CD4-positive, alpha-beta memory T cell (primary cell): ENCODE measurements around the gene ARL8B. TPM values are rescaled to one million over a fixed set of nuclear protein-coding genes. Genes with fewer than 3 reads are reported as not detected.
A peak's percentile ranks its signal among the peaks of the same experiment; 100 is the strongest.

Experiments used
- CTCF ChIA-PET: fragments of 350-600 bp; sonication (Branson Sonifier 250); formaldehyde crosslinking; loops from one replicate; lab custom pipeline; 2021; ENCODE audit warnings: inconsistent platforms; ENCODE audit not compliant: partially characterized antibody; lab: Charles Lee
- POLR2A ChIA-PET: fragments of 350-600 bp; sonication (Branson Sonifier 250); formaldehyde crosslinking; loops from one replicate; lab custom pipeline; 2021; ENCODE audit not compliant: partially characterized antibody; lab: Charles Lee
- DNase-seq, 5 donors: peaks; one replicate each; pipeline versions ENCODE4 v3.0.0 to v3.0.0-alpha.2; 2020 to 2022; ENCODE audit warnings: mixed read lengths in 1 of 5
- H3K27ac ChIP-seq: one replicate; pipeline ENCODE4 v1.7.0; 2013; ENCODE audit warnings: low read depth, low read length
- H3K27me3 ChIP-seq: 2 replicates; pipeline ENCODE4 v1.7.0; 2013; ENCODE audit warnings: mild to moderate bottlenecking, low read length, moderate library complexity; ENCODE audit not compliant: insufficient read depth
- H3K36me3 ChIP-seq: 2 replicates; pipeline ENCODE4 v1.7.0; 2013; ENCODE audit warnings: mild to moderate bottlenecking, low read length, moderate library complexity; ENCODE audit not compliant: insufficient read depth
- H3K4me1 ChIP-seq: 2 replicates; pipeline ENCODE4 v1.7.0; 2013; ENCODE audit warnings: mild to moderate bottlenecking, low read length, moderate library complexity; ENCODE audit not compliant: insufficient read depth
- H3K4me3 ChIP-seq, 2 donors: one replicate each; pipeline ENCODE4 v1.7.0; 2013; ENCODE audit warnings: low read length in 2 of 2, mild to moderate bottlenecking in 1 of 2
- H3K9me3 ChIP-seq, 2 donors: one replicate each; pipeline ENCODE4 v1.7.0; 2013; ENCODE audit warnings: low read length in 2 of 2, control low read depth in 1 of 2; ENCODE audit not compliant: control insufficient read depth in 1 of 2
- H3K27ac Mint-ChIP-seq, 7 donors: one replicate each; pipeline ENCODE4 v1.8.0; 2020 to 2021; ENCODE audit warnings: mixed read lengths in 7 of 7, mild to moderate bottlenecking in 6 of 7, inconsistent platforms in 3 of 7, moderate library complexity in 3 of 7
- H3K27me3 Mint-ChIP-seq, 2 donors: one replicate each; pipeline ENCODE4 v1.8.0; 2020 to 2021; ENCODE audit warnings: mixed read lengths in 2 of 2
- H3K36me3 Mint-ChIP-seq, 2 donors: one replicate each; pipeline ENCODE4 v1.8.0; 2020 to 2021; ENCODE audit warnings: mixed read lengths in 2 of 2, inconsistent platforms in 1 of 2, mild to moderate bottlenecking in 1 of 2
- H3K4me1 Mint-ChIP-seq, 4 donors: one replicate each; pipeline ENCODE4 v1.8.0; 2020 to 2021; ENCODE audit warnings: mixed read lengths in 4 of 4, mild to moderate bottlenecking in 1 of 4
- H3K4me3 Mint-ChIP-seq, 8 donors: one replicate each; pipeline ENCODE4 v1.8.0; 2020 to 2021; ENCODE audit warnings: mixed read lengths in 8 of 8, mild to moderate bottlenecking in 7 of 8, moderate library complexity in 6 of 8, inconsistent platforms in 3 of 8
- H3K9me3 Mint-ChIP-seq, 8 donors: one replicate each; pipeline ENCODE4 v1.8.0; 2020 to 2021; ENCODE audit warnings: mixed read lengths in 8 of 8, mild to moderate bottlenecking in 5 of 8, inconsistent platforms in 3 of 8, moderate library complexity in 1 of 8
- intact Hi-C: fragments of 100-400 bp; cut with micrococcal nuclease; formaldehyde crosslinking; loops from one replicate; pipeline ENCODE4 v1.15.1; 2023
- polyA plus RNA-seq, 2 donors: library from polyadenylated mRNA; unstranded; fragments of 300-500 nt; fragmentation: Illumina TruSeq; gene quantifications; one replicate each; pipeline ENCODE4 v1.2.3, GENCODE V29; 2021
- total RNA-seq, 2 experiments: library from RNA; stranded (reverse); gene quantifications; one replicate each; pipeline ENCODE4 v1.2.3, GENCODE V29; 2021

The ARL8B gene
- total and polyA plus RNA-seq, 4 experiments from 2014 or later, result 46.1 to 60.9 (median 58.0) TPM

GRCh38 chr3:5153074-5153473 is 31.0 kb downstream of the ARL8B start:
- Mint-ChIP-seq H3K4me1 (peaks cover 47 to 90% (median 73%) of the 10 kb centered on the region in 4 donors), H3K4me3 (peak overlapping the region in 1 of 8 donors; percentile 19), H3K9me3 (no peaks in the 10 kb centered on the region), H3K27ac (peak overlapping the region in 2 of 7 donors; percentile 18 to 26), H3K36me3 (peaks cover 18 to 36% of the 10 kb centered on the region in 2 donors), H3K27me3 (no peaks in the 10 kb centered on the region)
- CTCF ChIA-PET, result interaction anchor here (1.5 kb wide), 1 partner anchor 8 kb away, joined by 3 read pairs; no protein-coding TSS in a partner anchor
- Histone ChIP-seq H3K4me3 (no peak overlapping the region), H3K27ac (no peak overlapping the region), H3K36me3 (no peaks in the 10 kb centered on the region), H3K4me1 (peaks cover 22% of the 10 kb centered on the region), H3K9me3 (no peaks in the 10 kb centered on the region), H3K27me3 (no peaks in the 10 kb centered on the region)
- POLR2A ChIA-PET, result no interaction called here
- intact Hi-C loops, result no loop called here
- no peak for DNase-seq

GRCh38 chr3:5155241-5155640 is 33.1 kb downstream of the ARL8B start:
- H3K4me3 Mint-ChIP-seq, result peak overlapping the region in 1 of 8 donors; percentile 27
- H3K9me3 Mint-ChIP-seq, result no peaks in the 10 kb centered on the region
- Histone ChIP-seq H3K4me3 (no peak overlapping the region), H3K27me3 (no peaks in the 10 kb centered on the region), H3K27ac (no peak overlapping the region), H3K9me3 (no peaks in the 10 kb centered on the region), H3K36me3 (no peaks in the 10 kb centered on the region), H3K4me1 (peaks cover 17% of the 10 kb centered on the region)
- intact Hi-C loops, result no loop called here
- H3K36me3 Mint-ChIP-seq, result peaks cover 5 to 25% of the 10 kb centered on the region in 2 donors
- no peaks in the 10 kb centered on the region for H3K27me3 Mint-ChIP-seq
- DNase-seq, result no peak
- H3K4me1 Mint-ChIP-seq, result peaks cover 41 to 81% (median 62%) of the 10 kb centered on the region in 4 donors
- ChIA-PET CTCF (interaction anchor here (1.3 kb wide), 1 partner anchor 10 kb away, joined by 3 read pairs; no protein-coding TSS in a partner anchor), POLR2A (no interaction called here)
- H3K27ac Mint-ChIP-seq, result peak overlapping the region in 2 of 7 donors; percentile 18 to 86

DNA sequence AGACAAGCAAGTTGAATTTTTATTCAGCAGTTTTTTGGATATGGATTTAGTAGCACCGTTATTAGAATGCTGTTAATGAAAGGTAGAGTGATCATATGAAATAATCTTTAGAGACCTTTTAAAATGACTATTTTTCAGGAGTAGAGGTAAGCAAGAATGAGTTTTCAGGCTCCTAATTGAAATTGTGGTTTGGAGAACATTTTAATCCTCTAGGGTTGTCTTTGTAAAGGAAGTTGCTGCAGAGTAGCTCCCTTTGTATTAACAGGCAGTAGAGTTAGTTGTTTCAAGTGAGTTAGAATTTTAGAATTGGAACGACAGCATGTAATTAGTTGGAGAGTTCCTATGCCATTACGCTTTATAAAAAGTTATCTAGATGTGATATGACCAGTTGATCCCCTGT is 38.2 kb downstream of the ARL8B start:
- peaks cover 50 to 82% (median 70%) of the 10 kb centered on the region in 4 donors for H3K4me1 Mint-ChIP-seq
- peaks cover 0 to 4% of the 10 kb centered on the region in 2 donors for H3K36me3 Mint-ChIP-seq
- no peaks in the 10 kb centered on the region for H3K9me3 Mint-ChIP-seq
- H3K27me3 Mint-ChIP-seq, result no peaks in the 10 kb centered on the region
- Histone ChIP-seq H3K27me3 (no peaks in the 10 kb centered on the region), H3K36me3 (no peaks in the 10 kb centered on the region), H3K4me1 (peaks cover 29% of the 10 kb centered on the region), H3K27ac (no peak overlapping the region), H3K9me3 (no peaks in the 10 kb centered on the region), H3K4me3 (no peak overlapping the region)
- H3K4me3 Mint-ChIP-seq, result peak overlapping the region in 4 of 8 donors; percentile 4 to 26 (median 10)
- CTCF ChIA-PET, result no interaction called here
- intact Hi-C loops, result no loop called here
- no peak for DNase-seq
- peak overlapping the region in 5 of 7 donors; percentile 3 to 73 (median 32) for H3K27ac Mint-ChIP-seq
- POLR2A ChIA-PET, result no interaction called here

GRCh38 chr3:5160940-5161858 is 39.1 kb downstream of the ARL8B start:
- peaks cover 29% of the 10 kb centered on the region for H3K4me1 ChIP-seq
- intact Hi-C loops, result no loop called here
- H3K27me3 ChIP-seq, result no peaks in the 10 kb centered on the region
- peaks cover 49 to 79% (median 67%) of the 10 kb centered on the region in 4 donors for H3K4me1 Mint-ChIP-seq
- POLR2A ChIA-PET, result interaction anchor here (1.3 kb wide), 1 partner anchor 28 kb away, joined by 5 read pairs; no protein-coding TSS in a partner anchor
- no peak overlapping the region for H3K27ac ChIP-seq
- DNase-seq, result no peak
- H3K36me3 Mint-ChIP-seq, result peaks cover 3 to 4% of the 10 kb centered on the region in 2 donors
- H3K4me3 ChIP-seq, result no peak overlapping the region
- peak overlapping the region in 5 of 8 donors; percentile 11 to 71 (median 31) for H3K4me3 Mint-ChIP-seq
- CTCF ChIA-PET, result interaction anchor here (1.2 to 1.7 kb wide), 2 partner anchors 8 to 26 kb away, joined by 3 to 4 read pairs; no protein-coding TSS in a partner anchor
- H3K9me3 Mint-ChIP-seq, result no peaks in the 10 kb centered on the region
- H3K9me3 ChIP-seq, result no peaks in the 10 kb centered on the region
- H3K36me3 ChIP-seq, result no peaks in the 10 kb centered on the region
- peak overlapping the region in 6 of 7 donors; percentile 8 to 80 (median 45) for H3K27ac Mint-ChIP-seq
- H3K27me3 Mint-ChIP-seq, result no peaks in the 10 kb centered on the region

DNA sequence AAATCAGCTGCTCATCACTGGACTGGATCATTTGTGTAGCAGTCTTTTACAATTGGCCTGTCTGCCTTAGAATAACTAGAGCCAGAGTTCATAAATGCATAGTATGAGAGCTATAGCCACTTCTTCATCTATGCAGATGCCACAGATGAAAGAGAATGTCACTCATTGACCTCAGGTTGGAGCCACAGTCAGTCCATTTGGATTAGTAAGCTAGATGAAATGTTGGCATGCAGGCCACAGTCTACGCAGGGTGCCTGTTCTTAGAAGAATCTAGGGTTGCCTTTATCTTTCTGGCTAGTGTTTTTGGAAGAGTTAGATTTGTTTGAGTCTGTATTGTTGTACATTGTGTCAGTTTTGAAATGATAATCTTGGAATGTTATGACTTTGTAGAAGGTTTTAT is 40.0 kb downstream of the ARL8B start:
- ChIA-PET POLR2A (interaction anchor here (1.3 kb wide), 1 partner anchor 27 kb away, joined by 5 read pairs; no protein-coding TSS in a partner anchor), CTCF (interaction anchor here (1.2 to 1.7 kb wide), 2 partner anchors 9 to 27 kb away, joined by 3 to 4 read pairs; no protein-coding TSS in a partner anchor)
- peaks cover 52 to 79% (median 68%) of the 10 kb centered on the region in 4 donors for H3K4me1 Mint-ChIP-seq

DNA sequence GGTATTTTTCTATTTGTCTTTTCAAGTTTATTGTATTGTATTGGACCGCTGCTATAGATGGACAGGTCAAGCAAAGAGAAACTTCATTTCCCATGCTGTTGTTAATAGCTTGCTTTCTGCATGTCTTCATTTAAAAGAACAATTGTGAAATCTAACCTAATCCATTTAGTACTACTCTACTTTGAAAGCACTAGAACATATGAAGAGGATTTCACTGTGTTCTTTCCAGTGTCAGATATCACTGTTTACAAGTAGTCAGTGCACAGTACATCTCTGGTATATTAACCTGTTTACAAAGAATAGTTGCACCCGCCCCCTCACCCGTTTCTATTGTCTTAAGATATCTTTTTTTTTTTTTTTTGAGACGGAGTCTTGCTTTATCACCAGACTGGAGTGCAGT is 43.6 kb downstream of the ARL8B start:
- ChIA-PET CTCF (no interaction called here), POLR2A (interaction anchor here (0.7 to 1.4 kb wide), 2 partner anchors 11 to 22 kb away, joined by 3 read pairs; partner anchors contain the start of gene EDEM1)
- H3K36me3 Mint-ChIP-seq, result peaks cover 2 to 3% of the 10 kb centered on the region in 2 donors
- intact Hi-C loops, result no loop called here
- Histone ChIP-seq H3K4me3 (no peak overlapping the region), H3K27me3 (no peaks in the 10 kb centered on the region), H3K27ac (no peak overlapping the region), H3K9me3 (no peaks in the 10 kb centered on the region), H3K36me3 (no peaks in the 10 kb centered on the region), H3K4me1 (peaks cover 20% of the 10 kb centered on the region)
- H3K9me3 Mint-ChIP-seq, result no peaks in the 10 kb centered on the region
- no peaks in the 10 kb centered on the region for H3K27me3 Mint-ChIP-seq
- peak overlapping the region in 2 of 7 donors; percentile 27 to 29 for H3K27ac Mint-ChIP-seq
- peaks cover 48 to 80% (median 66%) of the 10 kb centered on the region in 4 donors for H3K4me1 Mint-ChIP-seq
- DNase-seq, result no peak
- H3K4me3 Mint-ChIP-seq, result no peak overlapping the region

More for the DNA sequence above, 40.0 kb downstream of the ARL8B start:
- no peaks in the 10 kb centered on the region for H3K9me3 ChIP-seq
- no peak for DNase-seq
- Mint-ChIP-seq H3K27ac (peak overlapping the region in 3 of 7 donors; percentile 9 to 58 (median 23)), H3K4me3 (peak overlapping the region in 2 of 8 donors; percentile 6 to 8), H3K27me3 (no peaks in the 10 kb centered on the region), H3K9me3 (no peaks in the 10 kb centered on the region), H3K36me3 (peaks cover 3 to 4% of the 10 kb centered on the region in 2 donors)
- H3K4me1 ChIP-seq, result peaks cover 29% of the 10 kb centered on the region
- H3K36me3 ChIP-seq, result no peaks in the 10 kb centered on the region
- H3K27me3 ChIP-seq, result no peaks in the 10 kb centered on the region
- intact Hi-C loops, result no loop called here
- H3K27ac ChIP-seq, result no peak overlapping the region
- H3K4me3 ChIP-seq, result no peak overlapping the region

GRCh38 chr3:5166846-5167245 is 44.8 kb downstream of the ARL8B start:
- Mint-ChIP-seq H3K4me1 (peaks cover 36 to 68% (median 55%) of the 10 kb centered on the region in 4 donors), H3K9me3 (no peaks in the 10 kb centered on the region), H3K27me3 (no peaks in the 10 kb centered on the region), H3K27ac (peak overlapping the region in 2 of 7 donors; percentile 29 to 32), H3K36me3 (peaks cover 3 to 10% of the 10 kb centered on the region in 2 donors), H3K4me3 (no peak overlapping the region)
- intact Hi-C loops, result no loop called here
- peaks cover 8% of the 10 kb centered on the region for H3K4me1 ChIP-seq
- DNase-seq, result no peak
- H3K27me3 ChIP-seq, result no peaks in the 10 kb centered on the region
- H3K9me3 ChIP-seq, result no peaks in the 10 kb centered on the region
- POLR2A ChIA-PET, result no interaction called here
- no peaks in the 10 kb centered on the region for H3K36me3 ChIP-seq
- CTCF ChIA-PET, result interaction anchor here (0.7 to 1.2 kb wide), 2 partner anchors 15 to 143 kb away, joined by 3 to 4 read pairs; no protein-coding TSS in a partner anchor
- H3K27ac ChIP-seq, result no peak overlapping the region
- H3K4me3 ChIP-seq, result no peak overlapping the region
